MM.1S (cell line): ENCODE data around the gene OR13F1.

ENCODE experiments used
- CTCF ChIP-seq: fragments of 300-600 bp; sonication (generic); IDR thresholded peaks from 2 replicates; pipeline ENCODE4 v1.5.1; 2016; ENCODE audit warnings: antibody characterized with exemption, low read length, mixed read lengths
- EZH2 ChIP-seq: fragments of 300-600 bp; sonication (generic); optimal IDR thresholded peaks from 2 replicates; pipeline ENCODE3; 2017; ENCODE audit warnings: low read depth, mild to moderate bottlenecking, antibody characterized with exemption, low read length, mixed read lengths
- EZH2phosphoT487 ChIP-seq: fragments of 300-600 bp; sonication (generic); IDR thresholded peaks from 2 replicates; pipeline ENCODE4 v1.6.1; 2018; ENCODE audit warnings: antibody characterized with exemption, low read length

GRCh38 chr9:104514901-104515300, 10.8 kb downstream of the OR13F1 start:
- TF ChIP-seq CTCF (no peak), EZH2 (no peak), EZH2phosphoT487 (no peak)
